RWPE2 (cell line): Measurements from ENCODE around the gene GSTM5.
"Not testable (repeated sequence)": the region's sequence is repeated elsewhere in the genome, so short reads cannot be mapped to it uniquely, and the experiment has no call there.

Source experiments
- ATAC-seq: fragments of 200-7000 bp; cut with Tn5 transposase; 3 replicates; pipeline ENCODE4 v1.9.1; 2021; ENCODE audit warnings: low read depth
- DNase-seq: peaks from one replicate; pipeline ENCODE4 v3.0.0-alpha.2; 2020; ENCODE audit warnings: low spot score
- H3K27ac ChIP-seq: fragments of 450-650 bp; 2 replicates; pipeline ENCODE4 v1.5.1; 2017; ENCODE audit warnings: mild to moderate bottlenecking; ENCODE audit not compliant: poor library complexity, severe bottlenecking
- H3K27me3 ChIP-seq: fragments of 250-450 bp; sonication (Bioruptor Pico); 2 replicates; pipeline ENCODE4 v1.5.1; 2021; ENCODE audit warnings: mild to moderate bottlenecking, moderate library complexity; ENCODE audit not compliant: insufficient read depth, poor library complexity, severe bottlenecking
- H3K36me3 ChIP-seq: fragments of 250-450 bp; sonication (Bioruptor Pico); 2 replicates; pipeline ENCODE4 v1.5.1; 2020; ENCODE audit warnings: low read depth, mild to moderate bottlenecking, moderate library complexity
- H3K4me1 ChIP-seq: fragments of 250-450 bp; sonication (Bioruptor Pico); 2 replicates; pipeline ENCODE4 v1.5.1; 2021; ENCODE audit warnings: mild to moderate bottlenecking, moderate library complexity; ENCODE audit not compliant: insufficient read depth, poor library complexity, severe bottlenecking
- H3K4me3 ChIP-seq: fragments of 250-450 bp; sonication (Bioruptor Pico); 2 replicates; pipeline ENCODE4 v1.5.1; 2021; ENCODE audit warnings: mild to moderate bottlenecking, moderate library complexity; ENCODE audit not compliant: severe bottlenecking
- H3K9me3 ChIP-seq: fragments of 250-450 bp; sonication (Bioruptor Pico); 2 replicates; pipeline ENCODE4 v1.5.1; 2021; ENCODE audit warnings: mild to moderate bottlenecking, moderate library complexity; ENCODE audit not compliant: severe bottlenecking
- TF ChIP-seq, protein P1 (sequence below): fragments of 450-650 bp; IDR thresholded peaks from one replicate; pipeline ENCODE4 v1.5.1; 2017; ENCODE audit warnings: mild to moderate bottlenecking, moderate library complexity; ENCODE audit not compliant: poor library complexity, severe bottlenecking

The GSTM5 gene

DNA sequence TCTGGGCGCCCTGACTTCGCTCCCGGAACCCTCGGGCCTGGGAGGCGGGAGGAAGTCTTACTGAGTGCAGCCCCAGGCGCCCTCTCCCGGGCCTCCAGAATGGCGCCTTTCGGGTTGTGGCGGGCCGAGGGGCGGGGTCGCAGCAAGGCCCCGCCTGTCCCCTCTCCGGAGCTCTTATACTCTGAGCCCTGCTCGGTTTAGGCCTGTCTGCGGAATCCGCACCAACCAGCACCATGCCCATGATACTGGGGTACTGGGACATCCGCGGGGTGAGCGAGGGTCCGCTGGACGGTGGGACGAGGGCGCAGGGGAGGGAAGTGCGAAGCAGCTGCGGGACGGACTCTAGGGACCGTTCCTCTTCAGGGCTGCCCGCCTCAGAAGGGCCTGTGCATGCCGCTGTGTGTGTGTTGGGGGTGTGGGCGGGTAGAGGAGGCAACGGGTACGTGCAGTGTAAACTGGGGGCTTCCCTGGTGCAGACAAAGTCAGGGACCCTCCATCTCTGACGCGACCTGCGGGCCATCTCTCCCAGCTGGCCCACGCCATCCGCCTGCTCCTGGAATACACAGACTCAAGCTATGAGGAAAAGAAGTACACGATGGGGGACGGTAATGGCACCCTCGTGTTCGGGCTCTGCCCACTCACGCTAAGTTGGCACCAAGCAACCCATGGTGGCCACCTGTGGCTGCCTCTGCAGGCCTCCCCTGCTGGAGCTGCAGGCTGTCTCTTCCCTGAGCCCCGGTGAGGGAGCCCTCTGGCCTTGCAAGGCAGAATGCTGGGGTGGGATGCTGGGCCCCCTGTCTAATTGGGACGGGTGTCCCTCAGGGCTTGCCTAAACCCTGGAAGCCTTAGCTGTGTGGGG lies 24.2 kb upstream of the GSTM5 start, which contains the start of gene GSTM1:
TSS of gene GSTM1 (plus strand) at position 177 of the 859 bp plus-strand sequence. CDS start at position 234, 57 bp downstream.
- H3K9me3 ChIP-seq = no peaks in the 10 kb centered on the region
- H3K27me3 ChIP-seq = no peaks in the 10 kb centered on the region
- no peak for DNase-seq
- no peaks in the 10 kb centered on the region for H3K36me3 ChIP-seq
- TF ChIP-seq, protein P1, sequence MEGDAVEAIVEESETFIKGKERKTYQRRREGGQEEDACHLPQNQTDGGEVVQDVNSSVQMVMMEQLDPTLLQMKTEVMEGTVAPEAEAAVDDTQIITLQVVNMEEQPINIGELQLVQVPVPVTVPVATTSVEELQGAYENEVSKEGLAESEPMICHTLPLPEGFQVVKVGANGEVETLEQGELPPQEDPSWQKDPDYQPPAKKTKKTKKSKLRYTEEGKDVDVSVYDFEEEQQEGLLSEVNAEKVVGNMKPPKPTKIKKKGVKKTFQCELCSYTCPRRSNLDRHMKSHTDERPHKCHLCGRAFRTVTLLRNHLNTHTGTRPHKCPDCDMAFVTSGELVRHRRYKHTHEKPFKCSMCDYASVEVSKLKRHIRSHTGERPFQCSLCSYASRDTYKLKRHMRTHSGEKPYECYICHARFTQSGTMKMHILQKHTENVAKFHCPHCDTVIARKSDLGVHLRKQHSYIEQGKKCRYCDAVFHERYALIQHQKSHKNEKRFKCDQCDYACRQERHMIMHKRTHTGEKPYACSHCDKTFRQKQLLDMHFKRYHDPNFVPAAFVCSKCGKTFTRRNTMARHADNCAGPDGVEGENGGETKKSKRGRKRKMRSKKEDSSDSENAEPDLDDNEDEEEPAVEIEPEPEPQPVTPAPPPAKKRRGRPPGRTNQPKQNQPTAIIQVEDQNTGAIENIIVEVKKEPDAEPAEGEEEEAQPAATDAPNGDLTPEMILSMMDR = no peak
- no peaks in the 10 kb centered on the region for H3K4me1 ChIP-seq
- no peak for ATAC-seq
- no peak within 1 kb of the TSS for H3K4me3 ChIP-seq
- no peak within 1 kb of the TSS for H3K27ac ChIP-seq

GRCh38 chr1:109689844-109690405 lies 22.1 kb upstream of the GSTM5 start:
- ATAC-seq = no peak
- TF ChIP-seq, protein P1 = no peak
- Histone ChIP-seq H3K4me3 (no peak overlapping the region), H3K4me1 (no peaks in the 10 kb centered on the region), H3K36me3 (no peaks in the 10 kb centered on the region), H3K27ac (no peak overlapping the region), H3K9me3 (no peaks in the 10 kb centered on the region), H3K27me3 (no peaks in the 10 kb centered on the region)
- no peak for DNase-seq

DNA sequence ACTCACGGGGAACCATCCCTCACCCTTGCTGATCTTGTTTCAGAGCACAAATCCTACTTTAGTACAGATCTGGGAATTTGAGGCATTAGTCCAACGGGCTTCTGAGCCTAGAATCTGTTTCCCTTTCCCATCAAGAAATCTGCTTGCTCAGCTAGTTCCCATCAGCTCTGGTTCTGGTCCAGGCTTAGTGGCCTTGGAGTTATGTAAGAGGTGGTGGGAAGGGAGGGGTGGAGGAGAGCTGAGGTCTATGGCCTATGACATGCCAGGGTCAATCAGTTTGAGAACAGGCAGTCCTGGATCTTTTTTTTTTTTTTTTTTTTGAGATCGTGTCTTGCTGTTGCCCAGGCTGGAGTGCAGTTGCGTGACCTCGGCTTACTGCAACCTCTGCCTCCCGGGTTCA lies 20.3 kb upstream of the GSTM5 start:
- no peaks in the 10 kb centered on the region for H3K36me3 ChIP-seq
- ATAC-seq = no peak
- no peak for DNase-seq
- no peaks in the 10 kb centered on the region for H3K4me1 ChIP-seq
- no peaks in the 10 kb centered on the region for H3K27me3 ChIP-seq
- TF ChIP-seq, protein P1 = no peak
- no peak overlapping the region for H3K4me3 ChIP-seq
- no peak overlapping the region for H3K27ac ChIP-seq
- no peaks in the 10 kb centered on the region for H3K9me3 ChIP-seq

DNA sequence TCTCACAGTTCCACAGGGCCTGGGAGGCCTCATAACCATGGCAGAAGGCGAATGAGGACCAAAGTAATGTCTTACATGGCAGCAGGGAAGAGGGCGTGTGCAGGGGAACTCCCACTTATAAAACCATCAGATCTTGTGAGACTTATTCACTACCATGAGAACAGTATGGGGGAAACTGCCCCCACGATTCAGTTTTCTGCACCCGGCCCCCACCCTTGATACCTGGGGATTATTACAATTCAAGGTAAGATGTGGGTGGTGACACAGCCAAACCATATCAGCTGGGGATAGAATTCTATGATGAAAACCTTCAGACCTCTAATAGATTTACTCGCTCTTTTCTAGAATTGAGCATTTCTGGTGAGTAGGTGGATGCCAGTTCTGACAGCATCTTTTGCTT lies 17.7 kb upstream of the GSTM5 start:
- H3K27me3 ChIP-seq, ATAC-seq, H3K9me3 ChIP-seq, DNase-seq, H3K36me3 ChIP-seq, H3K4me3 ChIP-seq, H3K27ac ChIP-seq, H3K4me1 ChIP-seq: not testable (repeated sequence)

DNA sequence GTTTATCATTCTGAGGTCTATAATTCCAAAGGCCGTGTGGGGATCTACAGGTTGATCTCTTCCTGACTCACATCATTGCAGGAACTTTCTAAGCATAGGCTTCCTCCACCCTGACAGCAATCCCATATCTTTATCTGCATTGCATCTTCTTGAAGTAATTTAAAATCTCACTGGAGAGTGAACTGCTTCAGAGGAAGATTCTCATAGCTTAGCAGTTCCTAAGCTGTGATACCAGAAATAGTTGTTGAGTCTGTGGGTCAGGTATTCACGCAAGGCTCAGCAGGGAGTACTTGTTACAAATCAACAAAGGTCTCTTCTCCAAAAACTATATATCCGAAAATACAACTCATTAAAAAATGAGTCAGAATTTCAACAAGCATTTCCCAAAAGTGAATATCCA lies 16.9 kb upstream of the GSTM5 start:
- not testable (repeated sequence) for H3K27ac ChIP-seq, H3K36me3 ChIP-seq, H3K27me3 ChIP-seq, H3K4me1 ChIP-seq, H3K4me3 ChIP-seq, H3K9me3 ChIP-seq, ATAC-seq, DNase-seq
